Ovary (tissue), 9 donors: Measurements from ENCODE around the gene TENM4. TPM values are rescaled to one million over a fixed set of nuclear protein-coding genes. Genes with fewer than 3 reads are reported as not detected.

ENCODE experiments used
- DNase-seq, 5 donors: peaks; one replicate each; pipeline ENCODE4 v3.0.0-alpha.2; 2019 to 2020
- H3K27ac ChIP-seq, 2 donors: fragments of 200-600 bp; one replicate each; pipeline versions ENCODE4 v1.5.1 to v1.8.0; 2019 to 2022
- H3K27me3 ChIP-seq: fragments of 200-600 bp; one replicate; pipeline ENCODE4 v1.8.0; 2022
- H3K36me3 ChIP-seq: fragments of 200-600 bp; sonication (generic); one replicate; pipeline ENCODE4 v1.5.1; 2019
- H3K4me1 ChIP-seq: one replicate; pipeline ENCODE4 v1.8.1; 2013; ENCODE audit warnings: mild to moderate bottlenecking, moderate library complexity; ENCODE audit not compliant: insufficient read depth
- H3K4me3 ChIP-seq: fragments of 200-600 bp; sonication (generic); one replicate; pipeline ENCODE4 v1.5.1; 2017
- H3K9me3 ChIP-seq, 2 donors: fragments of 200-600 bp in 1 of 2; sonication (generic) in 1 of 2; one replicate each; pipeline versions ENCODE4 v1.5.1 to v1.8.1; 2013 to 2019; ENCODE audit warnings: mild to moderate bottlenecking in 1 of 2, moderate library complexity in 1 of 2
- CTCF ChIP-seq, 3 donors: fragments of 450-650 bp in 2 of 3; fragments of 200-600 bp in 1 of 3; IDR thresholded peaks; one replicate each; pipeline versions ENCODE4 v1.5.1 to v1.8.0; 2016 to 2022; ENCODE audit warnings: antibody characterized with exemption in 3 of 3, mild to moderate bottlenecking in 1 of 3
- EP300 ChIP-seq: sonication (generic); formaldehyde crosslinking; IDR thresholded peaks from one replicate; pipeline ENCODE4 v1.6.1; 2017; ENCODE audit warnings: antibody characterized with exemption
- POLR2A ChIP-seq: fragments of 450-650 bp; IDR thresholded peaks from one replicate; pipeline ENCODE4 v1.6.1; 2017; ENCODE audit warnings: antibody characterized with exemption, mild to moderate bottlenecking, moderate library complexity
- whole genome bisulfite sequencing, 3 donors: extraction: QIAGEN DNeasy Blood & Tissue Kit in 1 of 3; methylation state at CpG; one replicate each; pipeline versions ENCODE4 v1.1.5 to v1.1.7; 2013 to 2017; 5-methylcytosine and 5-hydroxymethylcytosine counted together
- intact Hi-C, 4 donors: fragments of 100-400 bp; cut with DNase I; formaldehyde crosslinking; loops; one replicate each; pipeline versions ENCODE4 v1.11.0 to v1.15.1; 2022 to 2023
- polyA plus RNA-seq, 2 donors: library from polyadenylated mRNA; stranded (reverse); fragments of 200-250 nt in 1 of 2; fragments of 350-450 nt in 1 of 2; fragmentation: Illumina TruSeq in 1 of 2; extraction: RNeasy Lipid Tissue Mini Kit (QIAGEN cat#74804) in 1 of 2; gene quantifications; one replicate each; pipeline ENCODE4 v1.2.3, GENCODE V29; 2013 to 2014
- total RNA-seq, 7 donors: library from RNA; depleted of rRNA in 2 of 7; stranded (reverse); fragments of >200 nt in 2 of 7; fragmentation: NEBNext Ultra II Directional in 3 of 7; extraction: Animal tissue kit (Norgen Biotek cat#: 25700) in 3 of 7; gene quantifications; one replicate each; pipeline versions ENCODE4 v1.1.0 to v1.2.4, GENCODE V29; 2016 to 2023
- donor health status: DM: no; HTN: no; CAD: no; lungs with moderate emphysema.
- donor health status: DM: no; HTN: no; CAD: no.
- donor health status: Bipolar disorder and iron deficiency.
- donor health status: DM: yes; HTN: yes; CAD: no.
- donor health status: DM: no; HTN: no; CAD: no.
- donor health status: DM: yes; HTN: yes; CAD: no.

The TENM4 gene
- total and polyA plus RNA-seq, 9 donors = 11.0 to 206 (median 107) TPM

GRCh38 chr11:79156031-79156430 is 284.8 kb downstream of the TENM4 start:
- intact Hi-C loops = no loop called here
- no peak for DNase-seq
- Histone ChIP-seq H3K27ac (no peak overlapping the region), H3K4me3 (no peak overlapping the region), H3K27me3 (no peaks in the 10 kb centered on the region), H3K9me3 (no peaks in the 10 kb centered on the region), H3K36me3 (no peaks in the 10 kb centered on the region), H3K4me1 (peaks cover 4% of the 10 kb centered on the region)
- no peak for TF ChIP-seq EP300
- WGBS, 3 donors = 89 to 95% (median 94%) methylated on average over 6 of the region's 6 CpGs

- H3K36me3 ChIP-seq = no peaks in the 10 kb centered on the region
- H3K4me3 ChIP-seq = no peak overlapping the region
- peaks cover 6% of the 10 kb centered on the region for H3K4me1 ChIP-seq
- no peaks in the 10 kb centered on the region for H3K9me3 ChIP-seq
- no peak for DNase-seq
- no peak for TF ChIP-seq CTCF (IDR thresholded peaks at IDR 0.05)
- WGBS, 3 donors = 81 to 90% (median 85%) methylated on average over 3 of the region's 3 CpGs
- H3K27me3 ChIP-seq = no peaks in the 10 kb centered on the region
- no peak overlapping the region for H3K27ac ChIP-seq
- intact Hi-C loops = no loop called here
Observed at GRCh38 chr11:79155237-79155636, 285.6 kb downstream of the TENM4 start.

GRCh38 chr11:79152511-79152910 is 288.3 kb downstream of the TENM4 start:
- peaks cover 6% of the 10 kb centered on the region for H3K4me1 ChIP-seq
- H3K36me3 ChIP-seq = no peaks in the 10 kb centered on the region
- TF ChIP-seq EP300 (no peak), POLR2A (no peak), CTCF (IDR thresholded peaks at IDR 0.05) (no peak)
- DNase-seq = peak in 1 of 5 donors; percentile 42
- H3K27me3 ChIP-seq = no peaks in the 10 kb centered on the region
- intact Hi-C loops = no loop called here
- 34 to 52% (median 48%) methylated on average over 4 of the region's 4 CpGs for WGBS, 3 donors
- no peaks in the 10 kb centered on the region for H3K9me3 ChIP-seq
- no peak overlapping the region for H3K27ac ChIP-seq
- no peak overlapping the region for H3K4me3 ChIP-seq

- Histone ChIP-seq H3K4me1 (peaks cover 6% of the 10 kb centered on the region), H3K27ac (no peak overlapping the region), H3K36me3 (no peaks in the 10 kb centered on the region), H3K4me3 (no peak overlapping the region), H3K27me3 (no peaks in the 10 kb centered on the region), H3K9me3 (no peaks in the 10 kb centered on the region)
- WGBS, 3 donors = 94 to 96% (median 95%) methylated on average over 3 of the region's 3 CpGs
- intact Hi-C loops = no loop called here
- no peak for TF ChIP-seq CTCF (IDR thresholded peaks at IDR 0.05)
- no peak for TF ChIP-seq POLR2A
- no peak for TF ChIP-seq EP300
- no peak for DNase-seq
Observed at GRCh38 chr11:79151396-79151795, 289.4 kb downstream of the TENM4 start.

DNA sequence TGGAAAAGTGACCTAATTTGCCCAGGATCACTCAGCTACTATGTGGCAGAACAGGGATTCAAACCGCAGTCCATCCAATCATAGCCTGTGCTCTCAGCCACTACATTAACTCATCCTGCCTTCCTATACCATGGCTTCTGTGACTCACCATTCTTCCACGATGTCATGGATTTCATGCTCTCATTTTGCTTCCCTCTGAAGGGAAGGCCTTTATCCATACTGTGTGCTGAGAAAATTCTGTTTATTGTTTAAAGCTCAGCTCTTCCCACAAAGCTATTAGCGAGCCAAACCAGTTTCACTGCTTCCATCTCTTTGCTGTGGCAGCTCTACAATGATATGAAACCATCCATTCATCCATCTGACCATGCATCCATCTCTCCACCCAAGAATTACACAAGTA is 289.9 kb downstream of the TENM4 start:
- no peaks in the 10 kb centered on the region for H3K9me3 ChIP-seq
- no peak overlapping the region for H3K27ac ChIP-seq
- 62 to 65% (median 64%) methylated on average over 3 of the region's 3 CpGs for WGBS, 3 donors
- peaks cover 6% of the 10 kb centered on the region for H3K4me1 ChIP-seq
- H3K36me3 ChIP-seq = no peaks in the 10 kb centered on the region
- TF ChIP-seq CTCF (IDR thresholded peaks at IDR 0.05) (no peak), EP300 (no peak), POLR2A (no peak)
- intact Hi-C loops = no loop called here
- H3K4me3 ChIP-seq = no peak overlapping the region
- DNase-seq = no peak
- no peaks in the 10 kb centered on the region for H3K27me3 ChIP-seq
